Measurements from ENCODE around the gene PGAM2. TPM values are rescaled to one million over a fixed set of nuclear protein-coding genes. Genes with fewer than 3 reads are reported as not detected.
A peak's percentile ranks its signal among the peaks of the same experiment; 100 is the strongest.
"Not testable (repeated sequence)": the region's sequence is repeated elsewhere in the genome, so short reads cannot be mapped to it uniquely, and the experiment has no call there.

PGAM2 gene
- total RNA-seq, 2 donors from 2014 or later = 0.92 TPM; not detected in 1

DNA sequence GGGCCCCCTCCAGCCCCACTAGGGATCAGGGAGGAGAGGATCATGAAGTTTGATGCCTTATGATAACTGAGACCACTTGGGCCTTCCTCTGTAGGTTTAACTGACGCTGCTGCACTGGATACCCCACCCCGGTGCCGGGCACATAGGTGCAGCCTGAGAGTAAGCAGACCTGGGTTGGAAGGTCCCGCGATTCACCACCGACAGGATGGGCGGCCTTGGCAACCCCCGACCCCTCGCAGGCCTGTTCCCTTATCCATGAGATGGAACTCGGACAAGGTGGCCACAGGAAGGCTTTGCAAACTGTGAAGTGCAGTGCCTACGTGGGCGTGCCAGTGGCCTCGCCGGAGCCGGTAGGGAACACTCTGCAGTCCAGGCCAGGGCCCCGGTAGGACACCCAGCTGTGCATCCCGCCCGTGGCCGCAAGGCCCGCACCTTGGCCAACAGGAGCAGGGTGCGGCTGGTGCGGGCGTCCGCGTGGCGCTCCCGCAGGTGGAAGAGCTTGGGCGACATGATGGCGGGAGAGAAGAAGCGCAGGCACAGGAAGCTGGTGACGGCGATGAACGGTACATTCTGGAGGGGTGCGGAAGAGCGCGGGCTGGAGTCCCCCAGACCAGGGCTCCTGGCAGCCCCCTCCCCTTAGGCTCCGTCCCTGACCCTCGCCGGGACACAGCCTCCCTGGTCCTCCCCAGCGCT lies 25.4 kb downstream of the PGAM2 start:
- Mint-ChIP-seq H3K4me3 (peak overlapping the region; percentile 41), H3K27ac (peak overlapping the region; percentile 67), H3K4me1 (peaks cover 14% of the 10 kb centered on the region)
- H3K27me3 Mint-ChIP-seq; H3K36me3 Mint-ChIP-seq (ENCODE audit: low read depth); DNase-seq; H3K9me3 ChIP-seq (ENCODE audit: control insufficient read depth, low read length, poor library complexity, severe bottlenecking): not testable (repeated sequence)
- ATAC-seq = peak; percentile 45

DNA sequence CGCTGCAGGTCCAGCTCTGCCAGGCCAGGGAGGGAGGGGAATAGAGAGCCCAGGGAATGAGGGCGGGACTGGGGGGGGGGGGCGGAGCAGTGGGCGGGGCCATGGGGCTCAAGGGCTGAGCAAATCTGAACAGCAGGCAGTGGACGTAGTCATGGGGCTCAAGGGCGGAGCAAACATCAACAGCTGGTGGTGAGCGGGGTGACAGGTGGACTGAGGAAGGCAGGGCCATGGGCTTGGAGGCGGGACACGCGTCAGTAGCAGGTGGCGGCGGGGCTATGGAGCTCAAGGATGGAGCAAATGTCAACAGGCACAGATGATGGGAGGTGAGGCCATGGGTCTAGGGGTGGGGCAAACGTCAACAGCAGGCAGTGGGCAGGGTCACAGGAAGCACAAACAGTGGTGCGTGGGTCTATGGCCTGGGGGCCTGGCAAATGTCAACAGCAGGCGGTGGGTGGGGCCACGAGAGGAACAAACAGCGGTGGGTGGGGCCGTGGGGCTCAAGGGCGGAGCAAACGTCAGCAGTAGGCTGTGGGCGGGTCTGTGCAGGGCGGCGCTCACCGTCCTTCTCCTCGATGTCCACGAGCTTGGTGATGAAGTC lies 26.3 kb downstream of the PGAM2 start:
- H3K27ac Mint-ChIP-seq; H3K36me3 Mint-ChIP-seq (ENCODE audit: low read depth); H3K27me3 Mint-ChIP-seq; H3K9me3 ChIP-seq (ENCODE audit: control insufficient read depth, low read length, poor library complexity, severe bottlenecking): not testable (repeated sequence)
- H3K4me3 Mint-ChIP-seq = peak overlapping the region; percentile 67
- DNase-seq (peak; percentile 73 to 80 (median 73)), ATAC-seq (peak; percentile 75)
- peaks cover 13% of the 10 kb centered on the region for H3K4me1 Mint-ChIP-seq

DNA sequence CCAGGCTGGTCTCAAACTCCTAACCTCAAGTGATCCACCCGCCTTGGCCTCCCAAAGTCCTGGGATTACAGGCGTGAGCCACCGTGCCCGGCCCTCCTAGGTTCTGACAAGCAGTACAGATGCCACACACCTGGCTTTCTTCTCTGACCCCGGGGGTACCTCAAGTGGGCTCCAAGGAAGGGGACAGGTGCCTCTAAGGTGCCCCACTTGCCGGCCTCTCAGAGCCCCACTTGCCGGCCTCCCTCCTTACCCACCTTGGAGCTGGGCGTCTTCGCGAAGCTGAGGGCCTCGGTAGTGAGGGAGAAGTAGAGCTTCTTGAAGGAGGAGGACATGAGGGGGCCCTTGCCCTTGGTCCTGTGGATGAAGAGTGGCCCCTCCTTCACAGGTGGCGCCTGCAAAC lies 26.8 kb downstream of the PGAM2 start:
- H3K27ac Mint-ChIP-seq; H3K4me1 Mint-ChIP-seq; H3K4me3 Mint-ChIP-seq; H3K27me3 Mint-ChIP-seq; ATAC-seq; H3K9me3 ChIP-seq (ENCODE audit: control insufficient read depth, low read length, poor library complexity, severe bottlenecking); H3K36me3 Mint-ChIP-seq (ENCODE audit: low read depth); DNase-seq: not testable (repeated sequence)

DNA sequence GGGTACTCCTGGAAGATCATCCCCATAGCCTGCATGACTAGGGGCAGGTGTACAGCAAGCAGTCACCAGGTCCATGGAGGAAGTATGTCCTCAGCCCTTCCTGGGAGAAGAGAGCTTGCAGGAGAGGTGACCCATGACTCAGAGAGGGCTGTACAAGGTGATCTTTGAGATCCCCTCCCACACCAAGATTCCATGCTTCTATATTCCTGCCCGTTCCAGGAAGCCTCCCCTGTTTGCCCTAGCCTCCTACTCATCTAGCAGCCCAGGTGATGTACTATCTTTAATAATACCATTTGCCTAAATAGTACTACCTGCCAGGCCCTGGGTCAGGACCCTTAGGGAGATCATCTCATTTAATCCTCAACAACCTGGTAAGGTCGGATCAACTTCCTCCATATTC lies 27.4 kb downstream of the PGAM2 start:
- H3K4me1 Mint-ChIP-seq; H3K27me3 Mint-ChIP-seq; ATAC-seq; H3K4me3 Mint-ChIP-seq; H3K36me3 Mint-ChIP-seq (ENCODE audit: low read depth); DNase-seq; H3K9me3 ChIP-seq (ENCODE audit: control insufficient read depth, low read length, poor library complexity, severe bottlenecking); H3K27ac Mint-ChIP-seq: not testable (repeated sequence)

DNA sequence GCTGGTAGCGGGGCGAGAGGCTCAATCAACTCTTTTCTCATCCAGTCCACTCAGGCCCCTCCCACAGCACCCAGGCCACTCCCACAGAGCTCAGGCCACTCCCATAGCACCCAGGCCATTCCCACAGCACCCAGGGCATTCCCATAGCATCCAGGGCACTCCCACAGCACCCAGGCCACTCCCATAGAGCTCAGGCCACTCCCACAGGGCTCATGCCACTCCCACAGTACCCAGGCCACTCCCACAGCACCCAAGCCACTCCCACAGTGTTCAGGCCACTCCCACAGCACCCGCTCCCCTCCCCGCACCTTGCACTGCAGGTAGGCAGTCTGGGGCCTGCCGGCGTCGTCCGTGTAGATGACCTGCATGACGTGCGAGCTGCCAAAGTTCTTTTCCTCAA lies 29.0 kb downstream of the PGAM2 start:
- not testable (repeated sequence) for H3K27me3 Mint-ChIP-seq, H3K27ac Mint-ChIP-seq
- ATAC-seq = peak; percentile 27

DNA sequence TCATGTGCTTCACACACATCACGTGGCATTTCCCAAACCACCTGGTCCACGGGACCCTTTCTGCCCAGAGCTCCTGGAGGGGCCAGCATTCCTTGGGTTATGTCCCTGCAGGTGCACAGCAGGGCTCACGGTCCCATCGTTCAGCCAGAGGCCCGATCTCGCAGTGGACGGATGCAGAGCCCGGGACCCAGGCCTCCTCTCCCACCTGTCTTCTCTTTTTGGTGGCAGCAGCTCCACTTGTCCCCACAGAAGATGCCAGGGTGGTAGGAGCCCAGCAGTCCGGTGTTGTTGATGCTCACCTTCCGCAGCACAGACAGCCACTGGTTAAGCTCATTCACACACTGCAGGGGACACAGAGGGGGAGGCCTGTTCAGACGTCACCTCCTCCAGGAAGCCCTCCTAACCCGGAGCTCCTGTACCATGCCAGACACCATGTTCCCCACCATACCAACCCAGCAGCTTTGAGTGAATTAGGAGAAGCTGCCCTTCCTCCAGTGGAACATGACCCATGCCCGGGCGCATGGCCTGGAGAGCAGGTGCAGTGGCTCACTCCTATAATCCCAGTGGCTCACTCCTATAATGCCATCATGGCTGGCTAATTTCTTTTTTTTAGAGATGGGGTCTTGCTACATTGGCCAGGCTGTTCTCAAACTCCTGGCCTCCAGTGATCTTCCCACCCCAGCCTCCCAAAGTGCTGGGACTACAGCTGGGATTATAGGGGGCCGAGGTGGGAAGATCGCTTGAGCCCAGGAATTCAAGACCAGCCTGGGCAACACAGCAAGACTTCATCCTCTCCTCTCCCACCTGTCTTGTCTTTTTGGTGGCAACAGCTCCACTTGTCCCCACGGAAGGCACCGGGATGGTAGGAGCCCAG lies 31.2 kb downstream of the PGAM2 start:
- DNase-seq; H3K4me3 Mint-ChIP-seq; H3K9me3 ChIP-seq (ENCODE audit: control insufficient read depth, low read length, poor library complexity, severe bottlenecking); H3K4me1 Mint-ChIP-seq; H3K27me3 Mint-ChIP-seq; ATAC-seq; H3K27ac Mint-ChIP-seq; H3K36me3 Mint-ChIP-seq (ENCODE audit: low read depth): not testable (repeated sequence)

More for the DNA sequence above, 29.0 kb downstream of the PGAM2 start:
- H3K36me3 Mint-ChIP-seq (ENCODE audit: low read depth); H3K4me1 Mint-ChIP-seq; H3K9me3 ChIP-seq (ENCODE audit: control insufficient read depth, low read length, poor library complexity, severe bottlenecking); H3K4me3 Mint-ChIP-seq: not testable (repeated sequence)
- DNase-seq = peak in 1 of 3 donors; percentile 31

DNA sequence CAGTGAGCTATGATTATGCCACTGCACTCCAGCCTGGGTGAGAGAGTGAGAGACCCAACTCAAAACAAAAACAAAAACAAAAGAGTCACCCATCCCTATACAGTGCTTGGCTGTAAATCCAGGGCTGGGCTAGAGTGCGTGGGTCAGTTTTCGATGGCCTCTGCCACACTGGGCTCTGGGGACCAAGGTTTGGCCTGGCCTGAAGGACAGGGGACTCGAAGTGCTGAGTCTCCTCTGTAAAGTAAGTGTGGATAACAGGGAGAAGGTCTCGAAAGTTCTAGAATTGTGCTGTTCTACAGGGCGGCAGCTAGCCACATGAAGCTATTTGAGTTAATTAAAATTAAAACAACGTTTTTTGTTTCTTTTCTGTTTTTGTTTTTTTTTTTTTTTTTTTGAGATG lies 33.3 kb downstream of the PGAM2 start:
- not testable (repeated sequence) for H3K27me3 Mint-ChIP-seq; H3K4me3 Mint-ChIP-seq; H3K27ac Mint-ChIP-seq; H3K4me1 Mint-ChIP-seq; ATAC-seq; DNase-seq; H3K36me3 Mint-ChIP-seq (ENCODE audit: low read depth); H3K9me3 ChIP-seq (ENCODE audit: control insufficient read depth, low read length, poor library complexity, severe bottlenecking)

DNA sequence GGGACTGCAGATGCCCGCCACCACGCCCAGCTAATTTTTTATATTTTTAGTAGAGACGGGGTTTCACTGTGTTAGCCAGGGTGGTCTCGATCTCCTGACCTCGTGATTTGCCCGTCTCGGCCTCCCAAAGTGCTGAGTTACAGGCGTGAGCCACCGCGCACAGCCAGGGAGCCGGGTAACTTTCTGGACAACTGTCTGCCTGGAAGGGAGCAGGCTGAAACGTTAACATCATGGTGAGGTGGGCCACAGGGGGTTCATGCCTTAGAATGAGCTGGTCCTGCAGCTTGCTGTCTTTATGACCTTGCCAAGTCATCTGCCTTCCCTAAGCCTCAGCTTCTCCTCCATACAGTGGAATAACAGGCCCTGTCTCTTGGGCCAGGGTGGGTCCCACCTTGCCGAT lies 34.0 kb downstream of the PGAM2 start:
- not testable (repeated sequence) for H3K4me3 Mint-ChIP-seq; H3K9me3 ChIP-seq (ENCODE audit: control insufficient read depth, low read length, poor library complexity, severe bottlenecking); ATAC-seq; H3K27me3 Mint-ChIP-seq; H3K36me3 Mint-ChIP-seq (ENCODE audit: low read depth); DNase-seq; H3K4me1 Mint-ChIP-seq; H3K27ac Mint-ChIP-seq

DNA sequence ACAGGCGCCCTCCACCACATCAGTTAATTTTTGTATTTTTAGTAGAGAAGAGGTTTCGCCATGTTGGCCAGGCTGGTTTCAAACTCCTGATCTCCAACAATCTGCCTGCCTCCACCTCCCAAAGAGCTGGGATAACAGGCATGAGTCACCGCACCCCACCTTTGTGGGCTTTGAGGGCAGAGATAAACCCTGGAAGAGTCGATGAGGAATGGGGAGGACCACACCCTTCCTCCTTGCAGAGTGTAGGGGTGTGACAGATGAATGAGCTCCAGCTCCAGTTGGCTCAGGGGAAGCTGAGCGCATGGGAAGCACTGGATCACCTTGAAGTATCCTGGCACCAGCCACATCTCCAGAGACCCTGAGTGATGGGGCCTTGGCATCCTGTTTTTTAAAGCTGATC lies 35.3 kb downstream of the PGAM2 start:
- H3K4me1 Mint-ChIP-seq; H3K4me3 Mint-ChIP-seq; ATAC-seq; H3K27ac Mint-ChIP-seq; H3K36me3 Mint-ChIP-seq (ENCODE audit: low read depth); H3K9me3 ChIP-seq (ENCODE audit: control insufficient read depth, low read length, poor library complexity, severe bottlenecking); H3K27me3 Mint-ChIP-seq; DNase-seq: not testable (repeated sequence)

DNA sequence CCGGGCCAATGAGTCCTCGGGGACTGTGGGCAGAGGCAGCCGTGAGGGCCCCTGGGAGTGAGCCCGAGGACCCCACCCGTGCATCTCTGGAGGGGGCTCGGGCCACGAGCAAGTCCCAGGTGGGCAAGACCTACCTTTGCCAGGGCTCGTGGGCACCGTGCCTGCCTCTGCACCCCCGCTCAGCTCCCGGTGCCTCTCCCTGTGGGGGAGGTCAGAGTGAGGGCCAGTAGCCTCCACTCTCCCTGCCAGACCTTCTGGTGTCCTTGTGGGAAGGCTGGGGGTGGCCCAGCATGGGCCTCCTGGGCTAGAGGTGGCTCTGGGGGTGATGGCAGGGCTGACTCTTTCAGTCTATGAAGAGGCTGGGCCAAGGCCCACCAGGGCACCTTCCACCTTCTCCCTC lies 35.9 kb downstream of the PGAM2 start:
- ATAC-seq, H3K27ac Mint-ChIP-seq: not testable (repeated sequence)

DNA sequence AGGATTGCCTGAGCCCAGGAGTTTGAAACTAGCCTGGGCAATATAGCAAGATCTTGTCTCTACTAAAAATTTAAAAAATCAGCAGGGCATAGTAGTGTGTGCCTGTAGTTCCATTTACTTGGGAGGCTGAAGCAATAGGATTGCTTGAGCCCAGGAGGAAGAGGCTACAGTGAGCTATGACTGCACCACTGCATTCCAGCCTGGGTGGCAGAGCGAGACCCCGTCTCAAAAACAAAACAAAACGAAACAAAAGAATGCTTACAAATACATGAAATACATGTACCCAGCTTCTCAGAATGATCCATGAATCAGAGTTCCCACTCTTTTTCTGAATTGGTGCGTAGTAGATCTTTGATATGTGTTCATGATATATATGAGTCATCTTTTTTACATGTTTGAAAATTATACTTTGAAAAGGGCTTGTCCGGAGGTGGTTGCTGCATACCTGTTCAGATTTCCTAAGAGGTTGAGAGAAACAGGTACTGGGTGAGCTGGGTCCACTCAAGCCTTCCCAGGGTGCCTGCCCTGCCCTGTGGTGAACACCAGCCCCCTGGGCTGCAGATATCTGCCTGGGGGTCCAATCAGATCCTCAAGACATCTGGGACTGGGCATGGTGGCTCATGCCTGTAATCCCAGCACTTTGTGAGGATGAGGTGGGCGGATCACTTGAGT lies 42.4 kb downstream of the PGAM2 start:
- H3K4me1 Mint-ChIP-seq; H3K27me3 Mint-ChIP-seq; DNase-seq; H3K27ac Mint-ChIP-seq; H3K4me3 Mint-ChIP-seq; ATAC-seq; H3K9me3 ChIP-seq (ENCODE audit: control insufficient read depth, low read length, poor library complexity, severe bottlenecking); H3K36me3 Mint-ChIP-seq (ENCODE audit: low read depth): not testable (repeated sequence)

More for the DNA sequence above, 35.9 kb downstream of the PGAM2 start:
- H3K4me3 Mint-ChIP-seq; H3K27me3 Mint-ChIP-seq; DNase-seq; H3K4me1 Mint-ChIP-seq; H3K9me3 ChIP-seq (ENCODE audit: control insufficient read depth, low read length, poor library complexity, severe bottlenecking); H3K36me3 Mint-ChIP-seq (ENCODE audit: low read depth): not testable (repeated sequence)

DNA sequence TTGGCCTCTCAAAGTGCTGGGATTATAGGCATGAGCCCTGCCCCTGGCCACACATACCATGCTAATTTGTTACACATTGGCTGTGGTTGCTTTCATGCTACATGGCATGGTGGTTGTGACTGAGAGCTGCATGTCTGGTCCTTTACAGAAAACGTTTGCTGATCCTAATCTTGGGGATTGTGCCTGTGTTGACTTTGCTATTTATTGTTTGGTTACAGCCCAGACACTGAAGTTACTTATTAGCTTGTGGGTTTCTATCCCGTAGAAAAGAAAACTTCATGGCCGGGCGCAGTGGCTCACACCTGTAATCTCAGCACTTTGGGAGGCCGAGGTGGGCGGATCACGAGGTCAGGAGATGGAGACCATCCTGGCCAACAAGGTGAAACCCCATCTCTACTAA lies 43.3 kb downstream of the PGAM2 start:
- not testable (repeated sequence) for H3K36me3 Mint-ChIP-seq (ENCODE audit: low read depth); H3K4me3 Mint-ChIP-seq; H3K4me1 Mint-ChIP-seq; DNase-seq; H3K27me3 Mint-ChIP-seq; H3K27ac Mint-ChIP-seq; ATAC-seq; H3K9me3 ChIP-seq (ENCODE audit: control insufficient read depth, low read length, poor library complexity, severe bottlenecking)

DNA sequence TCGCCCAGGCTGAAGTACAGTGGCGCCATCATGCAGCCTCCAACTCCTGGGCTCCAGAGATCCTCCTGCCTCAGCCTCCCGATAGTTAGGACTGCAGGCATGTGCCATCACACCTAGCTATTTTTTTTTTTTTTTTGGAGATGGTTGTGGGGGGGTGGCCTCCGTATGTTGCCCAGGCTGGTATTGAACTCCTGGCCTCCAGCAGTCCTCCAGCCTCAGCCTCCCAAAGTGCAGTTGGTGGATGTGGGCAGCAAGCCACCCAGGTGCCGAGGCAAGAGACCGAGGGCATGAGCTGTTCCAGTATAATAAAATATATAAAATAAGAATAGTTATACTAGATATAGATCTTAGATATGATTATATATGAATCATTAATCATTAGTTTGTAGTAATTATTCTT lies 45.5 kb downstream of the PGAM2 start:
- not testable (repeated sequence) for H3K36me3 Mint-ChIP-seq (ENCODE audit: low read depth); H3K9me3 ChIP-seq (ENCODE audit: control insufficient read depth, low read length, poor library complexity, severe bottlenecking); H3K27ac Mint-ChIP-seq; H3K4me1 Mint-ChIP-seq; DNase-seq; H3K27me3 Mint-ChIP-seq; ATAC-seq; H3K4me3 Mint-ChIP-seq
